GM18519 (cell line): ENCODE data around the gene SORL1-AS1.
A peak's percentile ranks its signal among the peaks of the same experiment; 100 is the strongest.

Experiments
- ATAC-seq: cut with Tn5 transposase; IDR thresholded peaks from one replicate; pipeline ENCODE4 v1.9.1; 2021; ENCODE audit warnings: mild to moderate bottlenecking, moderate library complexity; ENCODE audit not compliant: unreplicated experiment, low FRiP score

SORL1-AS1 gene

GRCh38 chr11:121452609-121453150, at the start of gene SORL1-AS1:
Gene SORL1-AS1 (minus strand): TSS chr11:121452967.
- ATAC-seq, result no peak

- no peak for ATAC-seq
Observed at GRCh38 chr11:121500717-121501116, 48.0 kb upstream of the SORL1-AS1 start.

GRCh38 chr11:121500275-121500674, 47.5 kb upstream of the SORL1-AS1 start:
- ATAC-seq, result no peak

GRCh38 chr11:121499405-121499804, 46.6 kb upstream of the SORL1-AS1 start:
- no peak for ATAC-seq

GRCh38 chr11:121497176-121497998, 44.6 kb upstream of the SORL1-AS1 start:
- ATAC-seq, result no peak

GRCh38 chr11:121494355-121495099, 41.8 kb upstream of the SORL1-AS1 start:
- peak; percentile 77 for ATAC-seq

- ATAC-seq, result no peak
Observed at GRCh38 chr11:121489823-121490222, 37.1 kb upstream of the SORL1-AS1 start.

GRCh38 chr11:121488641-121489040, 35.9 kb upstream of the SORL1-AS1 start:
- no peak for ATAC-seq

GRCh38 chr11:121488170-121488569, 35.4 kb upstream of the SORL1-AS1 start:
- no peak for ATAC-seq

- ATAC-seq, result no peak
Observed at GRCh38 chr11:121487191-121487590, 34.4 kb upstream of the SORL1-AS1 start.

- no peak for ATAC-seq
Observed at GRCh38 chr11:121486054-121486453, 33.3 kb upstream of the SORL1-AS1 start.

- no peak for ATAC-seq
Observed at GRCh38 chr11:121485216-121485615, 32.4 kb upstream of the SORL1-AS1 start.

GRCh38 chr11:121483805-121484480, 31.2 kb upstream of the SORL1-AS1 start:
- ATAC-seq, result no peak

GRCh38 chr11:121482231-121483129, 29.7 kb upstream of the SORL1-AS1 start:
- ATAC-seq, result peak; percentile 60

- ATAC-seq, result peak; percentile 47
Observed at GRCh38 chr11:121481484-121482230, 28.9 kb upstream of the SORL1-AS1 start.

- ATAC-seq, result no peak
Observed at GRCh38 chr11:121479698-121480238, 27.0 kb upstream of the SORL1-AS1 start.

GRCh38 chr11:121478895-121479697, 26.3 kb upstream of the SORL1-AS1 start:
- no peak for ATAC-seq
